ENCODE results near the gene B3GNT8.

DNA sequence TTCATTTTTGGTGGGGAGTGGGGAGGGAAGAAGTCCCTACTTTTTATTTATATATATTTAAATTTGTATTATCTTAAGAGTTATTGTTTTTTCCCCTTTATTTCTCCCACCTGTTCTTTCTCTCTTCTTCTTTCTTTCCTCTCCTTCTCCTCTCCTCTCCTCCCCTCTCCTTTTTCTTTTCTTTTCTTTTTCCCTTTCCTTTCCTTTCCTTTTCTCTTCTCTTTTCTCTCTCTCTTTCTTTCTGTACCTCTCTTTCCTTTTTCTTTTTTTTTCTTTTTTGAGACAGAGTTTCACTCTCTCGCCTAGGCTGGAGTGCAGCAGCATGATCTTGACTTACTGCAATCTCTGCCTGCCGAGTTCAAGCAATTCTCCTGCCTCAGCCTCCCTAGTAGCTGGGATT is 27.6 kb downstream of the B3GNT8 start:
- no peak for TF ChIP-seq POLR2A (IDR thresholded peaks at IDR 0.05)
- TF ChIP-seq, protein P1, sequence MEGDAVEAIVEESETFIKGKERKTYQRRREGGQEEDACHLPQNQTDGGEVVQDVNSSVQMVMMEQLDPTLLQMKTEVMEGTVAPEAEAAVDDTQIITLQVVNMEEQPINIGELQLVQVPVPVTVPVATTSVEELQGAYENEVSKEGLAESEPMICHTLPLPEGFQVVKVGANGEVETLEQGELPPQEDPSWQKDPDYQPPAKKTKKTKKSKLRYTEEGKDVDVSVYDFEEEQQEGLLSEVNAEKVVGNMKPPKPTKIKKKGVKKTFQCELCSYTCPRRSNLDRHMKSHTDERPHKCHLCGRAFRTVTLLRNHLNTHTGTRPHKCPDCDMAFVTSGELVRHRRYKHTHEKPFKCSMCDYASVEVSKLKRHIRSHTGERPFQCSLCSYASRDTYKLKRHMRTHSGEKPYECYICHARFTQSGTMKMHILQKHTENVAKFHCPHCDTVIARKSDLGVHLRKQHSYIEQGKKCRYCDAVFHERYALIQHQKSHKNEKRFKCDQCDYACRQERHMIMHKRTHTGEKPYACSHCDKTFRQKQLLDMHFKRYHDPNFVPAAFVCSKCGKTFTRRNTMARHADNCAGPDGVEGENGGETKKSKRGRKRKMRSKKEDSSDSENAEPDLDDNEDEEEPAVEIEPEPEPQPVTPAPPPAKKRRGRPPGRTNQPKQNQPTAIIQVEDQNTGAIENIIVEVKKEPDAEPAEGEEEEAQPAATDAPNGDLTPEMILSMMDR (IDR thresholded peaks at IDR 0.05) = no peak

Measured in testis (tissue), 2 donors.